NCI-H345 (cell line): ENCODE measurements around the gene DTWD1.
"Not testable (repeated sequence)": the region's sequence is repeated elsewhere in the genome, so short reads cannot be mapped to it uniquely, and the experiment has no call there.

Source experiments
- DNase-seq: peaks from one replicate; lab custom pipeline; 2025; lab: John Stamatoyannopoulos, UW

DTWD1 gene

DNA sequence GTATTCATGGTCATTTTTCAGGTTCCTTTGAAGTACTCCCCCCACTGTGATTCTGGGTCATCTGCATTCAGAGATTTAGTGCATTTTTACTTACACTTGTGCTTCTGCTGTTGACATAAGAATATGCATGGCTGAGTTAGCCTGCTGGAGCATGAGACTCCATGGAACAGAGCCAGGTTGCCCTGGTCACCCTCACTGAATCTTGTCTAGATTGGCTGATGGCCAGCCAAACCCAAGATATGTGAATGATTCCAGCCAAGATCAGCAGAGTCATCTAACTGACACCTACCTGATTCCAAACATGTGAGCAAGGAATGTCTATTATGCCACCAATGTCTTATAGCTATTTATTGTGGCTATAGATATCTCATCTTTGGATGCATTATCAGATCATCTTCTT lies 25.1 kb downstream of the DTWD1 start:
- DNase-seq, result peak; percentile 82

DNA sequence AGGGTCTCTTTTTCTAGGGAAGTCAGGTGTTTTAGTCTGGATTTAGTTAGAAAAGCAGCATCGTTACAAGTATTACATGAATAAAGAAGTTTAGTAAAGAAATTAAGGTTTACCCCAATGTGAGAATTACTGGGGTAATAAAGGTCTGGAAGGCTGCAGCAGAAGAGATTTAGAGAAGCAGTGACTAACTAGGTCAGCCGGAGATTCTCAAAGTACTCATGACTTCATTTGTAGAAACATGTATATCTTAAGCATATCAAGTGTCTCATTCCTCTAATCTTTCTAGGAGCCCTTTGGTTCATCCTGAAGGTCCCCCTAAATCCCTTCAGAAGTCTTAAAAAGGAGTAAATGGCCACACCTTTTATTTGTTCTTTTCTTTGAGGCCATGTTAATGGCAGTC lies 26.0 kb downstream of the DTWD1 start:
- no peak for DNase-seq

DNA sequence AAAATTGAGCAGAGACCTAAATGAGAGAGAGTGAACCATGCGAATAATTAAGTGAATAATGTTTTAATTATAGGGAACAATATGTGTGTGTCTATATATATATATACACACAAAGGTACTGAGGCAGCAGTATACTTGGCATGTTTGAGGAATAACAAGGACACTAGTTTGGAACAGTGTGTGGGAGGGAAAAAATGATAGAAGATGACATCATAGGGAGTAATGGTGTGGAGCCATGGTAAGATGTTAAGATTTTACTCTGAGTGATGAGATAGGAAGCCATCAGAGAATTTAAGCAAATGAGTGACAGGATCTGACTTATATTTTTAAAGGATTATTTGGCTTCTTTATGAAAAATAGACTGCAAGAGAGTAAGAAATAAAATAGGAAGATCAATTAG lies 29.1 kb downstream of the DTWD1 start:
- no peak for DNase-seq

DNA sequence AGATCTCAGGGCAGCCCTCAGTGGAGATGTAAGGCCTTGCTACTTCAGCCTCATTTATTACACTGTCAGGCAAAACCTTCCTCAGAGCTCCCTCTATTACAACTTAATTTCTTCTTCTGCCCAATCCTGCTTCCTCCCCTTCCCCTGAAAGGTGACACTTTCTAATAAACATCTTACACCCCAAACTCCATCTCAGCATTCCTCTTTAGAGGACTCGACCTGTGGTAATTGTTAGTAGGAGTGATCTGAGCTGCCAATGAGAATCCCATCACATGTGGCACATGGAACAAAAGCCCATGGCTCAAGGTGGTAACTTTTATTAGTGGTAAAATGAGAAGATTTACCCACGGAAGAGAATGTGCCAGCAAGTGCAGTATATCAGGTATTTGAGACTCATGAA lies 29.8 kb downstream of the DTWD1 start:
- DNase-seq, result no peak

DNA sequence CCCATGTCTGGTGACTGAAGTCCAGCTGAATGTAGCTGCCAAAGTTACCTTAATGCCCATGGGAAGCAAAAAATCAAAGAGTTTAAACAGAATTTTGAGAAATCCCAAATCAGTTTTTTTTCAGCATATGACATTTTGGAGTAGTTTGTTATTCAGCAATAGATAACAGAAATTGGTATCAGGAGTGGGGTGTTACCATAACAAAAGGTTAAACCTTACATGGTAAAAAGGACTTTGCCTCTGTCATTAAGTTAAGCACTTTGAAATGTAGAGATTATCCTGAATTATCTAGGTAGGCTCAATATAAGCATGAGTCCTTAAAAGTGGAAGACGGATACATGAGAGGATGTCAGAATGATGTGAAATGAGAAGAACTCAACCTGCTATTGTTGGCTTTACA lies 32.1 kb downstream of the DTWD1 start:
- DNase-seq, result no peak

DNA sequence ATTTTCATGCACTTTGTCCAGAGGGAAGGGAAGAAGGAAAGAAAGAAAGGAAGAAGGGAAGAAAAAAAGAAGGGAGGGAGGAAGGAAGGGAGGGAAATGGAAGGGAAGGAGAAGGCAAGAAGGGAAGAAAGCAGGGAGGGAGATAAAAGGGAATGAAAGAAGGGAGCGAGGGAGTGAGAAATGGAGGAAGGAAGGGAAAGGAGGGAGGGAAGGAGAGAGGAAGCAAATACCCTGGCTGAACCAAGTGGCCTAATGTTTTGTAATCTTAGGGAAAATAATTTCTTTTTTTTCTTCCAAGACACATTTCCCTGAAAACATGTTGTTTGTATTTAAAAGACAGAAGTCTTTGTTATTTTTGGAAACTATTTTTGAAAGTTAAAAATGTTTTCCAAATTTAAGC lies 35.9 kb downstream of the DTWD1 start:
- DNase-seq, result no peak

DNA sequence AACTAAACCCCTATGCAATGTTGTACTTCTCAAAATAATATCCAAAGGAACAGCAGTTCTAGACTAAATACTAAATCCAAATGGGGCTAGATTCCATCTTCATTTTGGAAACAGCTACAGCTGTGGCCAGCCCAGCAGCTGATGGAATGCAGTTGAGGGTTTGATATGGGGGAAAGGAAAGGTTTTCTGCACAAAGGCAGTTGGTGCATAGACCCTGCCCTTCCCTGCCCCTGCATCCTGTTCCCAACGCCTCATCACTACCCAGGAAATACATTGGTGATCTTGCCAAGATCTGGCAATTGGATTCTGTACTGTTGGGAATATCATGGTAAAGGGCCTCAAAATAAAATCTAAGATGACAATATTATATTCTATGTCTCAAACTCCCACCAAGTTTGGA lies 43.9 kb downstream of the DTWD1 start:
- no peak for DNase-seq

DNA sequence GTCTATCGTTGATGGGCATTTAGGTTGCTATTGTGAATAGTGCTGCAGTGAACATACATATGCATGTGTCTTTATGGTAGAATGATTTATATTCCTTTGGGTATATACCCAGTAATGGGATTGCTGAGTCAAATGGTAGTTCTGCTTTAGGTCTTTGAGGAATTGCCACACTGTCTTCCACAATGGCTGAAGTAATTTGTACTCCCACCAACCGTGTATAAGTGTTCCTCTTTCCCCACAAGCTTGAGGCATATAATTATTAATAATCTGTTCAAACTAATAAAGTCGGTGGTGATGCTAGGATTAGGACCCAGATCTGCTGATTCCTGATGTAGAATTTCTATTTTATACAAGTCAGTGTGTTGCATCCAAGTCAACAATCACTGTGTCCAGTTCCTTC lies 45.6 kb downstream of the DTWD1 start:
- not testable (repeated sequence) for DNase-seq

DNA sequence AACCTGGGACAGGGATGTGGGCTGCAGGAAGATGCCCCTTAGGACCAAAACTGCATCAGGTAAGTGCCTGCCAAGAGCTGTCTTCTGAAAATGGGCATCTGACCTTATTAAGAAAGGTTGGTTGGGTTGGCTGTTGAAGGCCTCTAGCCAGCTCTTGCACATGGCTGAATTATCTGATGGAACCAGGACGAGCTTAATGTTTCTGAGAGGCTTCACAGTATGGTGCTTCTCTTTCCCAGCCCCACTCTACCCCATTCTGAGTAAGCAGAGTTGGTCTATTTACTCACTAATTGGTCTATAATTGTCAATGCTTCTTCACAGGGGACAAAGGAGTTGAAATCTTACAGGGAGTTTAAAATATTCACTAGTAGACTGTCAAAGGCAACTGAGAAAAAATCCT lies 48.4 kb downstream of the DTWD1 start:
- DNase-seq, result no peak

DNA sequence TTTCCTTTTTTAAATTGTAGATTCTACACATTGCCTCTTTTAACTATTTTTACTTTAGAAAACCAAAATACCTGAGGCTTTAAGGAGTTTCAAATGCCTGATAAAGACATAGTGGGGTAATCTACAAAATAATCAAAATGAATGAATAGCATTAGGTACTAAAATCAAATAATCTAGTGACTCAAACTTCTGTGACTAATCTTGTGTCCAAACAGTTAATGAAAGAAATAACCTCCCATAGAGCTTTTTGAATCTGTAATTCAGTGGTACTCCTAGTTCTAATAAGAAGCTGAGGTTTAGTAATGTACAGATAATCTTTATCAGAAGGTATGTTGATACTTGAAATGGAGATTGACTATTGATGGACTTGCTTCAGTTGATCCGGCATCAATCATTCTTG lies 53.0 kb downstream of the DTWD1 start:
- DNase-seq, result no peak

DNA sequence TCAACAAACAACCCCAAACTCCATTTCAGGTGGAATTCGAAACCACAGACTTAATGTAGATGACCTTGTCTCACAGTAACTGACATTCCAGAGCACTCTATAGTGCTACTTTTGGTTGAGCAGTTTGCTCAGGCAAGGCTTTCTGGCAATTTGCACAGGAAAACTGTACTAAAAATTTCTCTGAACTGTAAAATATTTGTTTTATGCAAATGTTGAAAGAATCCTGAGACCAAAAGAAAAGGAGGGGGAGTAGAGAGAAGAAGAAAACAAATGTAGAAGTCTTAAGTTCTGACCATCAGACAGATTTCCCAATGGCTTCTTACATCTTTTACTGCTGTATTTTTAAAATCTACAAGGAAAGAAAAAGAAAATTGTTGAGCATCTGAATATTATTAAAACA lies 53.5 kb downstream of the DTWD1 start:
- DNase-seq, result no peak

DNA sequence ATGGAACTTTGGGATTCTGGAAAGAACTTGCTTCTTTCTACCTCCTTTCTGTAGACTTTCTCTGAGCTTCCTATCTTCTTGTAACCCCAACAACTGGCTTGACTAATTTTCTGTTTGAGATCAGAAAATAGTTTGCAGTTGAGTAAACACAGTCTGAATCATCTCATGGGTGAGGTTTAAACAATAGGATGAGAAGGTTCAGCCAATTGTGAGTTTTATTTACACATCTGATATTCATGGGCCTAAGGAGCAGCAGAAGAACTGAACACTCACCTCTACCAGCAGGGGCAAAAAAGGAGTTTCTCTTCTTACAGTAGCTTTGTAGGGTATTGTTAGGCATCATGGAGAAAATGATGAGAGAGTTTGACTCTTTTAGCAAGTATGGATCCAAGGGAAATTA lies 54.2 kb downstream of the DTWD1 start:
- no peak for DNase-seq

DNA sequence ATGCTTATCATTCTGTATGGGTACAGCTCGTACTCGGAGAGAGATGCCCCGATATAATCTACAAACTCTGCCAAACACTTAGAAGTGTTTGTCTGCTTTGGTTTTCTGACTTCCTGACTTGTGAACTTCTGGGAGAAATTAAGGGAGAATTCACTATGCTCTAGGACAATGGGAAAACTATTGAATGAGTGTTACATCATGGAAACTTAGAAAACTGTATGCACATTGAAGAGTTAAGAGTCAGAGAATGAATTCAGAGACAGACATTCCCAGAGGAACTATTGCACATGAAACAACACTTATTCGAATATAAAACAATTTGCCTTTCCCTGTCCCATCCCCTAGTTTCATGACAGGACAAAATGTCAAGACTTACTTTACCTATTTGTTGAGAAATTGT lies 57.8 kb downstream of the DTWD1 start:
- no peak for DNase-seq

DNA sequence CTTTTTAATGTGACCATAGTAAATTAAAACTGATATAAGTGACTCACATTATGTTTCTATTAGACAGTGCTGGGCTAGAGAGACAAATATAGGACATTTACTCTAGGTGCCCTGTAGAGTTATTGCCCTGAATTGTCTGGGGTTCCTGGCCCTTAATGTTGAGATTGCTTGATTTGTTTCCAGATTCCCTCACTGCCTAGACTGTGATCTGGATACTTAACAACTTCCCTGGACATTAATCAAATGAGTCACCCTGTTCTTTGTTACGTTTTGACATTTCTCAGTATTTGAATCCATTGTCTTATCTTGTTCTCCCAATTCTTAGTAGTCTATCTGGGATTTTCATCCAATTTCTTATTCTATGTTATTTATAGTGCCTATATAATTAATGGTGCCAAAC lies 65.8 kb downstream of the DTWD1 start:
- DNase-seq, result no peak

DNA sequence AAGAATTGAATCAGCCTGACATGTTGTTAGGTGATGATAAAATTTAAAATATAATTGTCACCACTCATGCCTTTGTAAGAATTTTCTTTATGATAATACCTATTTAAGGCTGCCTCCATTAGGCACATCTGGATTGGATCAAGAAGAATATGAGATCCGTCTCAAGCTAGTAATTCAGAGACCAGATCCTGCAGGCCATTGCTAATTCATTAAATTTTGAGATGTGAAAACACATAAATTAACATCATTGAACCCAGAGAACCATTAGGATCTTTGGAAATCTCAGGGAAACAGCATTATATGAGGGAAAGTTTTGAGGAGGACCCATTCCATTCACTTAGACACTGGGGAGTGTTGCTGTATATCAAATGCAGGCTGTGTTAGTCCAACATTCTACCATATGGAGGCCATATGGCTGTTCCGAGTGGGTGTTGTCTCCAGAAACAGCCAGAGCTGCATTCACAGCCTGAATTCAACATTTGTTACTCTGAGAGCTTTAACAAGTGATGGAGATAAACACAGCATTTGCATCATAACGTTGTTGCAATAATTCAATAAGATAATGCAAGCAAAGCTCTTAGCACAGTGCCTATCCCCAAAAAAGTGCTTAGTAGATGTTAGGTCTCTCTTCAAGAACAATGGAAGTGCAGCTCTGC lies 67.4 kb downstream of the DTWD1 start:
- no peak for DNase-seq

DNA sequence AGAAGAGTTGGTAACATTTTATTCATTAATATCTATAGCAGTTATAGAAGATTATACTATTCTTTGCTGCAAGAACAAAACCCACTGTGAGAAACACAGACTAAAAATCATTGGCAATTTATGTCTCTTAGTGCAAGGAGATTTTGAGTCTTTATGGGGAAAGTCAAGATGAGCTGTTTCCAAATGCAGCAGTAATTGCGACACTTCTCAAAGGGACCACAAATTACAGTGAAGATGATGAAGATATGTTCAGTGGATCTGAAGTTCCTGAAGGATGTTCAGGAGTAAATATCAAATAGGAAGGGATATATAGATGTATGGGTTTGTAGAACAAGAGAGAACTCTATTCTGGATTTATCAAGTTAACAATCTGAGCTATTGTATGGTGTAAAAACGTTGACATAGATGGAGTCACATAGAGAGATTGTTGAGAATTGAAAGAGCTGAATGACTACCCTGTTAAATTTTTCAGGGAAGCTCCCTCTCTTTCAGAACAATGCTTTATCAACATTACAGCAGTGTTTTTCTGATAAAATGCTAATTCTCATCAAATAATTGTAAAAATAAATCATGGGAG lies 71.8 kb downstream of the DTWD1 start:
- DNase-seq, result no peak

DNA sequence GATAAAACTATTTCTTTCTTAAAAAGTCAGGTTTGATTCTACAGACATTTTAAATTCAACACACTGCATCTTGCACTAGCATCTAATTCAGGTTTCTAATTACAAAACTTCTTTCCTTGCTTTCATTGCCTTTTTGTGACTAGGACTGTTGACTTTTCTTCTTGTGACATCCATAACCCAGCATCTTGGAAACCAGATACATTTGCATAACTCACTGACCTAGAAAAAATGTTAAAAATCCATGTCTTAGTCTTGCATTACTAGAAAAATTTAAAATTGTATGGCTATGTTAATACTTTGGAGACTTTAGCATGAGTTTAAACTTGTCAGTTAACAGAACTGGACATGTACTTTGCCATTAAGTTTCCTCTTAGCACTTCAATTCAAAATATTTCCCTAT lies 72.7 kb downstream of the DTWD1 start:
- no peak for DNase-seq

DNA sequence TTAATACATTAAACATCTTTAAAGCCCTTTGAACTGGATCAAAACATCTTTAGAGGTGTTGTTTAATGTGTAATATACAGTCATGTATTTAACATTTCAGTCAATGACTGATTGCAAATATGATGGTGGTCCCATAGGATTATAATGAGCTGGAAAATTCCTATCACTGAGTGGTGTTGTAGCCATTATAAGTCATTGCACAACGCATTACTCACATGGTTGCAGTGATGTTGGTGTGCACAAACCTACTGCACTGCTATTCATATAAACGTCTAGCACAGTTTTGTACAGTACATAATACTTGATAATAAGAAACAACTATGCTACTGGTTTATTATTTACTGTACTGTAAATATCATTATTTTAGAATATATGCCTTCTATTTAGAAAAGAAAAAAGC lies 75.6 kb downstream of the DTWD1 start:
- no peak for DNase-seq

DNA sequence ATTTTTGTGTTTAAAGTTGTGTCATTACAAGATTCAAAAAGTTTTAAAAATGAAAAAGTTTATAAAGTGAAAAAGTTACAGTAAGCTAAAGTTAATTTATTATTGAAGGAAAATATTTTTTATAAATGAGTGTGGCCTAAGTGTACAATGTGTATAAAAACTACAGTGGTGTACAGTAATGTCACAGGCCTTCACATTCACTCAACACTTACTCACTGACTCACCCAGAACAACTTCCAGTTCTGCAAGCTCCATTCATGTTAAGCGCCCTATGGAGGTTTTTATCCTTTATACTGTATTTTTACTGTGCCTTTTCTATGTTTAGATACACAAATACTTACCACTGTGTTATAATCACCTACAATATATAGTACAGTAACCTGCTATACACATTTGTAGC lies 76.3 kb downstream of the DTWD1 start:
- DNase-seq, result no peak

DNA sequence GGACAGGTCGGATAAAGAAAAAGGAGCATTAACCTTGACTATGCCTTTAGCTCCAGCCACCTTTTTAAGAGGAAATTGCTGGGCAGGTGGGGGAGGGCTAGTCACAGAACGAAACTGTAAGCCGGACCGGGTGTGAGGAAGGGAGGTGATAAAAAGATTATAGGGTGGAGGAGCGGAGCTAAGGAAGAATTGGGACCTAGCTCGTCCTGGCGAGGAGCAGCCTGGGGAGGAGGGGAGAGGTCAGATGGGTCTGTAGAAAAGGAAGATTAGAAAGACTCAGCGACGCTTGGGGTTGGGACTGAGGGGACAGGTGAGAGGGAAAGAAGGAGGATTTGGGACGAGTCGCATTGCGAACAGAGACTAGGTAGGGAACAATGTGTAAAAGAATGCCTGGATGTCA lies 82.1 kb downstream of the DTWD1 start:
- not testable (repeated sequence) for DNase-seq
